Peyer's patch (tissue), 4 donors: Measurements from ENCODE around the gene ATP8B4.

Experiments used
- CTCF ChIP-seq, 6 experiments: fragments of 450-650 bp in 4 of 6; fragments of 200-600 bp in 2 of 6; sonication (generic) in 1 of 6; IDR thresholded peaks; one replicate each; pipeline ENCODE4 v1.5.1; 2017 to 2019; ENCODE audit warnings: antibody characterized with exemption in 6 of 6, mild to moderate bottlenecking in 3 of 6, moderate library complexity in 1 of 6
- POLR2A ChIP-seq, 2 donors: fragments of 450-650 bp; IDR thresholded peaks; one replicate each; pipeline ENCODE4 v1.5.1; 2017; ENCODE audit warnings: antibody characterized with exemption in 2 of 2, mild to moderate bottlenecking in 2 of 2, moderate library complexity in 2 of 2

DNA sequence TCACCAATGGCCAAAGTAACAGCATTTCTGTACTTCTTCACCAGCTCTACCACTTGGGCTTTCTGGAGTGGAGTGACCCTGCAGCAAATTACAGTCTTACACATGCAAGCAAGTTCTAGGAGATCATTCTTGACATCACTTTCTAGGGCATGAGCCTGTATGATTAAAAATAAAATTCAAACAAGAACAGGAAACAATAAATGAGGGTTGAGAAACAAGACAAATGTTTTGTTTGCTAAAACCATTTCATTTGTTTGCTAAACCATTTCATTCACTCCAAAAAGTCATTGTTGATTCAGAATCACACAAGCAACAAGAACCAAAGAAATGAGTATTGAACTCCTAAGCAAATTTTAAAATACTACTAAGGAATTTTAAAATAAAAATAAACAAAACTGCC is 220.9 kb downstream of the ATP8B4 start:
- no peak for TF ChIP-seq CTCF (IDR thresholded peaks at IDR 0.05)
- TF ChIP-seq POLR2A (IDR thresholded peaks at IDR 0.05) = no peak
